Omental fat pad (tissue), 4 donors: Measurements from ENCODE around the gene GDF2. TPM values are rescaled to one million over a fixed set of nuclear protein-coding genes. Genes with fewer than 3 reads are reported as not detected.

Experiments used
- ATAC-seq: fragments of 150-250 bp; one replicate; pipeline ENCODE4 v1.9.1; 2016; ENCODE audit warnings: mild to moderate bottlenecking, moderate library complexity; ENCODE audit not compliant: low FRiP score
- DNase-seq: peaks from one replicate; pipeline ENCODE4 v3.0.0-alpha.2; 2019; ENCODE audit warnings: low spot score
- total RNA-seq, 4 donors: library from RNA; depleted of rRNA; stranded (reverse); fragments of >200 nt; gene quantifications; one replicate each; pipeline ENCODE4 v1.1.0, GENCODE V29; 2016
- TF ChIP-seq, protein P1 (sequence below), 3 donors: fragments of 450-650 bp; IDR thresholded peaks; one replicate each; pipeline ENCODE4 v1.5.1; 2016 to 2017; ENCODE audit warnings: antibody characterized with exemption in 3 of 3, mild to moderate bottlenecking in 3 of 3, moderate library complexity in 2 of 3

Gene GDF2
- total RNA-seq, 4 donors from 2014 or later: not detected

DNA sequence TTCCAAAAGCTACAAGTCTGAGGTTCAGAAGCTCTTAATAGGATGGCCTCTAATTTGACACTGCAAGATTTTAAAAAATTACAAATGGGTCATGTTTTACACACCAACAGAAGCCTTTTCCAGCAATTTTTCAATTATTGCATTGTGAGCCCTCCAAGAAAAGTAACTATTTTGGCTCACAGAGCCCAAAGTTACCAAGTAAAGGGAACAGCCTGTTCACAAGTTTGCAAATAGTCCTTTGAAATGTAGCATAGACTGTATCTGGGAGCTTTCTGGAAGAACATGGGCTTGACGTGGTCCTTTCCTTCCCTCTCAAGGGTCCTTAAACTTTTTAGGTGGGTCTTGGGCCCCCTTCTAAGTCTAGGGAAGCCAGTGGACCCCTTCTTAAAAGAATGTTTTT is 23.5 kb upstream of the GDF2 start:
- no peak for DNase-seq
- TF ChIP-seq, protein P1, sequence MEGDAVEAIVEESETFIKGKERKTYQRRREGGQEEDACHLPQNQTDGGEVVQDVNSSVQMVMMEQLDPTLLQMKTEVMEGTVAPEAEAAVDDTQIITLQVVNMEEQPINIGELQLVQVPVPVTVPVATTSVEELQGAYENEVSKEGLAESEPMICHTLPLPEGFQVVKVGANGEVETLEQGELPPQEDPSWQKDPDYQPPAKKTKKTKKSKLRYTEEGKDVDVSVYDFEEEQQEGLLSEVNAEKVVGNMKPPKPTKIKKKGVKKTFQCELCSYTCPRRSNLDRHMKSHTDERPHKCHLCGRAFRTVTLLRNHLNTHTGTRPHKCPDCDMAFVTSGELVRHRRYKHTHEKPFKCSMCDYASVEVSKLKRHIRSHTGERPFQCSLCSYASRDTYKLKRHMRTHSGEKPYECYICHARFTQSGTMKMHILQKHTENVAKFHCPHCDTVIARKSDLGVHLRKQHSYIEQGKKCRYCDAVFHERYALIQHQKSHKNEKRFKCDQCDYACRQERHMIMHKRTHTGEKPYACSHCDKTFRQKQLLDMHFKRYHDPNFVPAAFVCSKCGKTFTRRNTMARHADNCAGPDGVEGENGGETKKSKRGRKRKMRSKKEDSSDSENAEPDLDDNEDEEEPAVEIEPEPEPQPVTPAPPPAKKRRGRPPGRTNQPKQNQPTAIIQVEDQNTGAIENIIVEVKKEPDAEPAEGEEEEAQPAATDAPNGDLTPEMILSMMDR (IDR thresholded peaks at IDR 0.05): no peak
- no peak for ATAC-seq

DNA sequence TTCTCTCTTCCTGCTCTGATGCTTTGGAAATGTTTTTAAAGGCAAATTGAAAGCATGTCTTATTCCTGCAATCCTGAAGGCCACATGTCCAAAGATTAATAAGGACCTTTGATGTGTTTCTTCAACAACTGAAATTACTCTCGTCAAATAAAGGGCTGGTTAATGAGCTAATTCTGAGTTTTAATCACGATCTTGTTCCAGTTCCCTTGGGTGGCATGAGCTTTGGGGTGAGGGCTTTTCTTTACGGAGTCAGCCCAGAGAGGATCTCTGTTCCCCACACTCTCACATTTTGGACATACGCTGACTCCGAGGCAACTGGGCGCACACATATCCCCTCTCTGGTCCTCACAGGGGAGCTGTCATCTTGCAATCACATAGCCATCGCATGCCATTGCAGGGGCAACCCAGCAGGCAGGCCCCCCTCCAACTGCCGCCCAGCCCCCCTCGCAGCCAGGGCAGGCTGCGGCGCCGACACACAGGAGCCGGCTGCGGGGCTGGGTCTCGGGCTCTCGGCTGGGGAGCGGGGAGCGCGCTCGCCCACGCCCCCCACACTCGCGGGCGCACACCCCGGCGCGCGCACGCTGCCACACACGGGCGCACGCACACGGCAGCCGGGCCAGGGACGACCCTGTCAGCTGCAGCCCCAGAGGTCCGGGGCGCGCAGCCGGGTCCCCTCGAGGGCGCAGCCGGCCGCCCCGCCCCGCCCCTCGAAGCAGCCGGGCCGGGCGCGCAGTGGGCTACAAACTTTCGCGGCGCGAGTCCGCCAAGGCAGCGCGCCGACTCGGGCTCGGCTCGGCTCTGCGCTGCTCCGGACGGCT is 22.4 kb upstream of the GDF2 start, which contains the start of gene GDF10:
Gene GDF10 (plus strand): TSS at position 587 of the 818 bp plus-strand sequence. CDS start 455 bp downstream, outside the sequence.
- DNase-seq (no peak), ATAC-seq (no peak)

DNA sequence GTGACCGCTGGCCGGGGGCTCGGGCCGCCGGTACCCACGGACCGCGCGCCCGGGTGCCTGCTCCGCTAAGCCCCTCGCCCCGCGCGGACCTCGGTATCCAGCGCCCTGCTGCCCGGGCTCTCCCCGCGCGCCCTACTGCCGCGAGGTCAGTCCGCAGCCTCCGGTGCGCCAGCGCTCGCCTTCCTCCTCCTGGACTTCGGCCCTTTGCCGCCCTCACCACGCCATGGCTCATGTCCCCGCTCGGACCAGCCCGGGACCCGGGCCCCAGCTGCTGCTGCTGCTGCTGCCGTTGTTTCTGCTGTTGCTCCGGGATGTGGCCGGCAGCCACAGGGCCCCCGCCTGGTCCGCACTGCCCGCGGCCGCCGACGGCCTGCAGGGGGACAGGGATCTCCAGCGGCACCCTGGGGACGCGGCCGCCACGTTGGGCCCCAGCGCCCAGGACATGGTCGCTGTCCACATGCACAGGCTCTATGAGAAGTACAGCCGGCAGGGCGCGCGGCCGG is 21.8 kb upstream of the GDF2 start:
- ATAC-seq (no peak), DNase-seq (no peak)
- TF ChIP-seq, protein P1 (IDR thresholded peaks at IDR 0.05): no peak

More for the DNA sequence above, 22.4 kb upstream of the GDF2 start, which contains the start of gene GDF10:
- TF ChIP-seq, protein P1 (IDR thresholded peaks at IDR 0.05): no peak

- no peak for ATAC-seq
- TF ChIP-seq, protein P1 (IDR thresholded peaks at IDR 0.05): no peak
- DNase-seq: no peak
Observed at GRCh38 chr10:47301833-47302232, 20.4 kb upstream of the GDF2 start.

- ATAC-seq: no peak
- DNase-seq: no peak
- TF ChIP-seq, protein P1 (IDR thresholded peaks at IDR 0.05): no peak
Observed at GRCh38 chr10:47303105-47303504, 19.1 kb upstream of the GDF2 start.

- ATAC-seq (no peak), DNase-seq (no peak)
- TF ChIP-seq, protein P1 (IDR thresholded peaks at IDR 0.05): no peak
Observed at GRCh38 chr10:47303866-47304265, 18.4 kb upstream of the GDF2 start.

GRCh38 chr10:47305566-47305965 is 16.7 kb upstream of the GDF2 start:
- ATAC-seq (no peak), DNase-seq (no peak)
- TF ChIP-seq, protein P1 (IDR thresholded peaks at IDR 0.05): no peak
